Effector memory CD8-positive, alpha-beta T cell (primary cell): ENCODE data around the gene TUBGCP4.

ENCODE experiments used
- ATAC-seq: fragments of 150-1000 bp; cut with Tn5 transposase; replicated peaks from 2 replicates; pipeline ENCODE4 v1.10.0; 2021; ENCODE audit warnings: mild to moderate bottlenecking, moderate library complexity
- DNase-seq, 3 experiments: peaks; one replicate each; pipeline ENCODE4 v3.0.0; 2021
- H3K27ac Mint-ChIP-seq, 2 donors: one replicate each; pipeline ENCODE4 v1.8.0; 2022; ENCODE audit warnings: mild to moderate bottlenecking in 2 of 2, mixed read lengths in 2 of 2, moderate library complexity in 2 of 2
- H3K27me3 Mint-ChIP-seq, 2 donors: one replicate each; pipeline ENCODE4 v1.8.0; 2022; ENCODE audit warnings: mixed read lengths in 2 of 2
- H3K36me3 Mint-ChIP-seq: one replicate; pipeline ENCODE4 v1.8.0; 2022; ENCODE audit warnings: mild to moderate bottlenecking, moderate library complexity, mixed read lengths; ENCODE audit not compliant: insufficient read depth
- H3K4me1 Mint-ChIP-seq, 2 donors: one replicate each; pipeline ENCODE4 v1.8.0; 2022; ENCODE audit warnings: low read depth in 2 of 2, mixed read lengths in 2 of 2
- H3K4me3 Mint-ChIP-seq, 2 donors: one replicate each; pipeline ENCODE4 v1.8.0; 2022; ENCODE audit warnings: mild to moderate bottlenecking in 2 of 2, mixed read lengths in 2 of 2, moderate library complexity in 2 of 2
- H3K9me3 Mint-ChIP-seq, 2 donors: one replicate each; pipeline ENCODE4 v1.8.0; 2022; ENCODE audit warnings: mixed read lengths in 2 of 2

TUBGCP4 gene

DNA sequence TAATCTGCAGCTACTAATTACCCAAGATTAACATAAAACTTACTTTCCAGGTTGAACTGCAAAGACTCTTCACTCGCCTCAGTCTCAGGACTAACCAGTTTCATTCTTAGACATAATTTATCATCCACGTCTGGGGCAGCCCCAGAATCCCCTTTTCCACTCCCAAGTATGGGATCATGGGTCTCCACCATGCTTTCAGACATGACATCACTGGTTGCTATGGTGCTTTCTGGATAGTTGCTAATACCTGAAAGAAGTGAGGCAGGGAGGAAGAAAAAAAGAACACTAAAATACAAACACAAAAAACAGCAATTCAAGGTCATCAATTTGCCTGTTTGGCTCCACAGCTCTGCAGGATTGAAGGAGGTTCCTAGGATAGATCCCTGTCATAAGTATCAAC lies 75.4 kb downstream of the TUBGCP4 start:
- ATAC-seq (no peak), DNase-seq (no peak)
- H3K27me3 Mint-ChIP-seq: no peaks in the 10 kb centered on the region
- no peak overlapping the region for H3K4me3 Mint-ChIP-seq
- peaks cover 14% of the 10 kb centered on the region for H3K36me3 Mint-ChIP-seq
- H3K4me1 Mint-ChIP-seq: peaks cover 0 to 9% of the 10 kb centered on the region in 2 donors
- H3K27ac Mint-ChIP-seq: peak overlapping the region in 1 of 2 donors; percentile 26
- H3K9me3 Mint-ChIP-seq: no peaks in the 10 kb centered on the region

- peaks cover 0 to 9% of the 10 kb centered on the region in 2 donors for H3K4me1 Mint-ChIP-seq
- peak overlapping the region in 1 of 2 donors; percentile 60 for H3K27ac Mint-ChIP-seq
- DNase-seq (no peak), ATAC-seq (no peak)
- no peak overlapping the region for H3K4me3 Mint-ChIP-seq
- no peaks in the 10 kb centered on the region for H3K9me3 Mint-ChIP-seq
- H3K36me3 Mint-ChIP-seq: peaks cover 23% of the 10 kb centered on the region
- H3K27me3 Mint-ChIP-seq: no peaks in the 10 kb centered on the region
Measured at GRCh38 chr15:43449981-43450380, 79.1 kb downstream of the TUBGCP4 start.
